Gastrocnemius medialis (tissue), 4 donors: Measurements from ENCODE around the gene FARP1. TPM values are rescaled to one million over a fixed set of nuclear protein-coding genes. Genes with fewer than 3 reads are reported as not detected.

ENCODE experiments used
- ATAC-seq, 2 donors: fragments of 150-250 bp; one replicate each; pipeline ENCODE4 v1.9.1; 2016
- DNase-seq, 2 donors: peaks; one replicate each; pipeline ENCODE4 v3.0.0-alpha.2; 2019
- H3K27ac ChIP-seq, 4 donors: fragments of 200-600 bp; sonication (generic); 1 replicate in 1 of 4; 2 replicates in 3 of 4; pipeline ENCODE4 v1.5.1; 2016 to 2018; ENCODE audit warnings: mild to moderate bottlenecking in 2 of 4, moderate library complexity in 1 of 4
- H3K27me3 ChIP-seq, 3 donors: fragments of 200-600 bp; sonication (generic) in 2 of 3; 1 replicate in 1 of 3; 2 replicates in 2 of 3; pipeline versions ENCODE4 v1.5.1 to v1.6.0; 2016 to 2019; ENCODE audit warnings: mild to moderate bottlenecking in 1 of 3, moderate library complexity in 1 of 3
- H3K36me3 ChIP-seq, 2 donors: fragments of 200-600 bp; sonication (generic) in 1 of 2; one replicate each; pipeline ENCODE4 v1.5.1; 2017 to 2018
- H3K4me1 ChIP-seq, 2 donors: fragments of 200-600 bp; sonication (generic) in 1 of 2; one replicate each; pipeline ENCODE4 v1.5.1; 2016 to 2017; ENCODE audit warnings: mild to moderate bottlenecking in 2 of 2
- H3K4me3 ChIP-seq, 4 donors: fragments of 200-600 bp; sonication (generic) in 3 of 4; 1 replicate in 1 of 4; 2 replicates in 3 of 4; pipeline ENCODE4 v1.5.1; 2016 to 2019; ENCODE audit warnings: mild to moderate bottlenecking in 2 of 4
- H3K9me3 ChIP-seq, 3 donors: fragments of 200-600 bp; sonication (generic) in 2 of 3; 1 replicate in 1 of 3; 2 replicates in 2 of 3; pipeline ENCODE4 v1.5.1; 2016 to 2019
- CTCF ChIP-seq, 5 experiments: fragments of 450-650 bp in 3 of 5; fragments of 200-600 bp in 2 of 5; sonication (generic) in 2 of 5; IDR thresholded peaks in 4 of 5; conservative IDR thresholded peaks in 1 of 5; 1 replicate in 4 of 5; 2 replicates in 1 of 5; pipeline ENCODE4 v1.5.1; 2016 to 2019; ENCODE audit warnings: antibody characterized with exemption in 5 of 5, mild to moderate bottlenecking in 3 of 5, moderate library complexity in 3 of 5
- POLR2A ChIP-seq, 2 donors: fragments of 450-650 bp; IDR thresholded peaks; one replicate each; pipeline ENCODE4 v1.6.1; 2017; ENCODE audit warnings: antibody characterized with exemption in 2 of 2, mild to moderate bottlenecking in 2 of 2, moderate library complexity in 2 of 2
- in situ Hi-C, 4 donors: fragments of 200-750 bp; cut with MboI; loops; one replicate each; pipeline versions ENCODE4 v1.15.0 to v1.8.0; 2017; ENCODE audit warnings: low sequenced_read_pairs in 4 of 4
- intact Hi-C: fragments of 100-400 bp; cut with DNase I; formaldehyde crosslinking; loops from one replicate; pipeline ENCODE4 v1.15.1; 2023; ENCODE audit warnings: low total_unique reads
- total RNA-seq, 4 donors: library from RNA; depleted of rRNA; stranded (reverse); fragments of >200 nt; gene quantifications; one replicate each; pipeline versions ENCODE4 v1.1.0 to v1.2.3, GENCODE V29; 2016

FARP1 gene
- total RNA-seq, 4 donors from 2014 or later = 3.5 to 9.8 (median 4.9) TPM

GRCh38 chr13:98233127-98233526, 90.2 kb downstream of the FARP1 start:
- intact Hi-C loops = no loop called here
- in situ Hi-C loops = no loop called here
- no peak for DNase-seq
- no peak overlapping the region for H3K4me3 ChIP-seq
- no peaks in the 10 kb centered on the region for H3K36me3 ChIP-seq
- no peak for TF ChIP-seq POLR2A (IDR thresholded peaks at IDR 0.05)
- no peak for TF ChIP-seq CTCF (IDR thresholded peaks at IDR 0.05 in 4 of 5, conservative IDR thresholded peaks at IDR 0.05 in 1 of 5)
- no peaks in the 10 kb centered on the region for H3K9me3 ChIP-seq
- no peaks in the 10 kb centered on the region for H3K4me1 ChIP-seq
- no peak overlapping the region for H3K27ac ChIP-seq
- ATAC-seq = no peak
- no peaks in the 10 kb centered on the region for H3K27me3 ChIP-seq

GRCh38 chr13:98234348-98234747, 91.5 kb downstream of the FARP1 start:
- in situ Hi-C loops = no loop called here
- intact Hi-C loops = no loop called here

GRCh38 chr13:98236197-98236596, 93.3 kb downstream of the FARP1 start:
- no peak for TF ChIP-seq CTCF (IDR thresholded peaks at IDR 0.05 in 4 of 5, conservative IDR thresholded peaks at IDR 0.05 in 1 of 5)
- no peak for TF ChIP-seq POLR2A (IDR thresholded peaks at IDR 0.05)
- in situ Hi-C loops = no loop called here

More at GRCh38 chr13:98234348-98234747, 91.5 kb downstream of the FARP1 start:
- Histone ChIP-seq H3K4me3 (no peak overlapping the region), H3K27ac (no peak overlapping the region), H3K4me1 (no peaks in the 10 kb centered on the region), H3K36me3 (no peaks in the 10 kb centered on the region), H3K9me3 (no peaks in the 10 kb centered on the region), H3K27me3 (no peaks in the 10 kb centered on the region)
- no peak for TF ChIP-seq POLR2A (IDR thresholded peaks at IDR 0.05)
- TF ChIP-seq CTCF (IDR thresholded peaks at IDR 0.05 in 4 of 5, conservative IDR thresholded peaks at IDR 0.05 in 1 of 5) = no peak
- DNase-seq (no peak), ATAC-seq (no peak)

GRCh38 chr13:98237331-98237730, 94.4 kb downstream of the FARP1 start:
- Histone ChIP-seq H3K9me3 (no peaks in the 10 kb centered on the region), H3K27ac (no peak overlapping the region), H3K27me3 (no peaks in the 10 kb centered on the region), H3K4me3 (no peak overlapping the region), H3K4me1 (no peaks in the 10 kb centered on the region), H3K36me3 (no peaks in the 10 kb centered on the region)
- intact Hi-C loops (no loop called here), in situ Hi-C loops (no loop called here)
- no peak for ATAC-seq
- no peak for DNase-seq
- TF ChIP-seq POLR2A (IDR thresholded peaks at IDR 0.05) = no peak
- TF ChIP-seq CTCF (IDR thresholded peaks at IDR 0.05 in 4 of 5, conservative IDR thresholded peaks at IDR 0.05 in 1 of 5) = no peak

More at GRCh38 chr13:98236197-98236596, 93.3 kb downstream of the FARP1 start:
- ATAC-seq = no peak
- Histone ChIP-seq H3K27me3 (no peaks in the 10 kb centered on the region), H3K9me3 (no peaks in the 10 kb centered on the region), H3K36me3 (no peaks in the 10 kb centered on the region), H3K4me1 (no peaks in the 10 kb centered on the region), H3K4me3 (no peak overlapping the region), H3K27ac (no peak overlapping the region)
- intact Hi-C loops = no loop called here
- no peak for DNase-seq
